Dendritic cell treated with granulocyte-macrophage colony-stimulating factor and Interleukin-4, amounts not matched to agents 40 ng/mL and 50 ng/mL, for 4 days (primary cell): ENCODE measurements around the gene GALNT17.

Source experiments
- H3K27ac Mint-ChIP-seq: one replicate; pipeline ENCODE4 v1.8.0; 2022; ENCODE audit warnings: mild to moderate bottlenecking, mixed read lengths
- H3K27me3 Mint-ChIP-seq: one replicate; pipeline ENCODE4 v1.8.0; 2022; ENCODE audit warnings: mild to moderate bottlenecking, mixed read lengths
- H3K36me3 Mint-ChIP-seq: one replicate; pipeline ENCODE4 v1.8.0; 2022; ENCODE audit warnings: low read depth, mixed read lengths
- H3K4me1 Mint-ChIP-seq: one replicate; pipeline ENCODE4 v1.8.0; 2022; ENCODE audit warnings: low read depth, mixed read lengths
- H3K4me3 Mint-ChIP-seq: one replicate; pipeline ENCODE4 v1.8.0; 2022; ENCODE audit warnings: mild to moderate bottlenecking, moderate library complexity, mixed read lengths
- H3K9me3 Mint-ChIP-seq: one replicate; pipeline ENCODE4 v1.8.0; 2022; ENCODE audit warnings: mixed read lengths
- intact Hi-C: fragments of 100-400 bp; cut with micrococcal nuclease; formaldehyde crosslinking; loops from one replicate; pipeline ENCODE4 v1.15.0; 2022

Gene GALNT17

GRCh38 chr7:71137479-71137878, 5.5 kb downstream of the GALNT17 start:
- H3K9me3 Mint-ChIP-seq, result peaks cover 19% of the 10 kb centered on the region

GRCh38 chr7:71140264-71140663, 8.3 kb downstream of the GALNT17 start:
- H3K4me1 Mint-ChIP-seq, result no peaks in the 10 kb centered on the region
- intact Hi-C loops, result no loop called here
- no peak overlapping the region for H3K27ac Mint-ChIP-seq
- peaks cover 33% of the 10 kb centered on the region for H3K9me3 Mint-ChIP-seq
- no peaks in the 10 kb centered on the region for H3K27me3 Mint-ChIP-seq
- no peak overlapping the region for H3K4me3 Mint-ChIP-seq
- H3K36me3 Mint-ChIP-seq, result no peaks in the 10 kb centered on the region

More at GRCh38 chr7:71137479-71137878, 5.5 kb downstream of the GALNT17 start:
- intact Hi-C loops, result no loop called here
- Mint-ChIP-seq H3K36me3 (no peaks in the 10 kb centered on the region), H3K4me1 (no peaks in the 10 kb centered on the region), H3K27me3 (peaks cover 14% of the 10 kb centered on the region), H3K27ac (no peak overlapping the region), H3K4me3 (no peak overlapping the region)

GRCh38 chr7:71144963-71145362, 13.0 kb downstream of the GALNT17 start:
- H3K4me3 Mint-ChIP-seq, result no peak overlapping the region
- H3K27me3 Mint-ChIP-seq, result no peaks in the 10 kb centered on the region
- H3K4me1 Mint-ChIP-seq, result no peaks in the 10 kb centered on the region
- peaks cover 44% of the 10 kb centered on the region for H3K9me3 Mint-ChIP-seq
- no peaks in the 10 kb centered on the region for H3K36me3 Mint-ChIP-seq
- intact Hi-C loops, result no loop called here
- H3K27ac Mint-ChIP-seq, result no peak overlapping the region

GRCh38 chr7:71145906-71146901, 14.3 kb downstream of the GALNT17 start:
- Mint-ChIP-seq H3K27me3 (no peaks in the 10 kb centered on the region), H3K27ac (no peak overlapping the region), H3K4me3 (no peak overlapping the region), H3K36me3 (no peaks in the 10 kb centered on the region), H3K9me3 (peaks cover 55% of the 10 kb centered on the region), H3K4me1 (no peaks in the 10 kb centered on the region)
- intact Hi-C loops, result no loop called here

- Mint-ChIP-seq H3K27ac (no peak overlapping the region), H3K36me3 (no peaks in the 10 kb centered on the region), H3K4me3 (no peak overlapping the region), H3K4me1 (no peaks in the 10 kb centered on the region), H3K9me3 (peaks cover 46% of the 10 kb centered on the region), H3K27me3 (no peaks in the 10 kb centered on the region)
- intact Hi-C loops, result no loop called here
Measured at GRCh38 chr7:71148098-71148497, 16.2 kb downstream of the GALNT17 start.

GRCh38 chr7:71155236-71155635, 23.3 kb downstream of the GALNT17 start:
- Mint-ChIP-seq H3K4me3 (no peak overlapping the region), H3K27ac (no peak overlapping the region), H3K9me3 (peaks cover 47% of the 10 kb centered on the region), H3K36me3 (no peaks in the 10 kb centered on the region), H3K27me3 (no peaks in the 10 kb centered on the region), H3K4me1 (no peaks in the 10 kb centered on the region)
- intact Hi-C loops, result no loop called here

- H3K4me3 Mint-ChIP-seq, result no peak overlapping the region
- H3K9me3 Mint-ChIP-seq, result peaks cover 37% of the 10 kb centered on the region
- intact Hi-C loops, result no loop called here
- no peaks in the 10 kb centered on the region for H3K27me3 Mint-ChIP-seq
- no peak overlapping the region for H3K27ac Mint-ChIP-seq
- no peaks in the 10 kb centered on the region for H3K36me3 Mint-ChIP-seq
- H3K4me1 Mint-ChIP-seq, result no peaks in the 10 kb centered on the region
Measured at GRCh38 chr7:71157757-71158156, 25.8 kb downstream of the GALNT17 start.

- Mint-ChIP-seq H3K36me3 (no peaks in the 10 kb centered on the region), H3K27me3 (no peaks in the 10 kb centered on the region), H3K4me3 (no peak overlapping the region), H3K9me3 (no peaks in the 10 kb centered on the region), H3K4me1 (no peaks in the 10 kb centered on the region), H3K27ac (no peak overlapping the region)
- intact Hi-C loops, result no loop called here
Measured at GRCh38 chr7:71165708-71166107, 33.8 kb downstream of the GALNT17 start.

GRCh38 chr7:71171476-71171875, 39.5 kb downstream of the GALNT17 start:
- intact Hi-C loops, result no loop called here
- Mint-ChIP-seq H3K27me3 (no peaks in the 10 kb centered on the region), H3K27ac (no peak overlapping the region)

GRCh38 chr7:71173955-71174354, 42.0 kb downstream of the GALNT17 start:
- no peak overlapping the region for H3K27ac Mint-ChIP-seq
- intact Hi-C loops, result no loop called here
- peaks cover 36% of the 10 kb centered on the region for H3K9me3 Mint-ChIP-seq
- no peaks in the 10 kb centered on the region for H3K27me3 Mint-ChIP-seq
- no peaks in the 10 kb centered on the region for H3K4me1 Mint-ChIP-seq
- no peaks in the 10 kb centered on the region for H3K36me3 Mint-ChIP-seq
- no peak overlapping the region for H3K4me3 Mint-ChIP-seq

More at GRCh38 chr7:71171476-71171875, 39.5 kb downstream of the GALNT17 start:
- no peaks in the 10 kb centered on the region for H3K4me1 Mint-ChIP-seq
- H3K9me3 Mint-ChIP-seq, result peaks cover 20% of the 10 kb centered on the region
- H3K4me3 Mint-ChIP-seq, result no peak overlapping the region
- H3K36me3 Mint-ChIP-seq, result no peaks in the 10 kb centered on the region

- H3K27me3 Mint-ChIP-seq, result no peaks in the 10 kb centered on the region
- H3K4me3 Mint-ChIP-seq, result no peak overlapping the region
- H3K27ac Mint-ChIP-seq, result no peak overlapping the region
- H3K4me1 Mint-ChIP-seq, result no peaks in the 10 kb centered on the region
- peaks cover 71% of the 10 kb centered on the region for H3K9me3 Mint-ChIP-seq
- no peaks in the 10 kb centered on the region for H3K36me3 Mint-ChIP-seq
- intact Hi-C loops, result no loop called here
Measured at GRCh38 chr7:71182438-71182935, 50.5 kb downstream of the GALNT17 start.

- no peaks in the 10 kb centered on the region for H3K36me3 Mint-ChIP-seq
- H3K4me3 Mint-ChIP-seq, result no peak overlapping the region
- no peak overlapping the region for H3K27ac Mint-ChIP-seq
- intact Hi-C loops, result no loop called here
- no peaks in the 10 kb centered on the region for H3K27me3 Mint-ChIP-seq
- no peaks in the 10 kb centered on the region for H3K4me1 Mint-ChIP-seq
- H3K9me3 Mint-ChIP-seq, result peaks cover 78% of the 10 kb centered on the region
Measured at GRCh38 chr7:71184136-71184535, 52.2 kb downstream of the GALNT17 start.

- intact Hi-C loops, result no loop called here
- Mint-ChIP-seq H3K9me3 (peaks cover 83% of the 10 kb centered on the region), H3K27me3 (no peaks in the 10 kb centered on the region), H3K4me3 (no peak overlapping the region), H3K36me3 (no peaks in the 10 kb centered on the region), H3K27ac (no peak overlapping the region), H3K4me1 (no peaks in the 10 kb centered on the region)
Measured at GRCh38 chr7:71184609-71185008, 52.7 kb downstream of the GALNT17 start.

- Mint-ChIP-seq H3K4me3 (no peak overlapping the region), H3K9me3 (peaks cover 88% of the 10 kb centered on the region), H3K4me1 (no peaks in the 10 kb centered on the region), H3K36me3 (no peaks in the 10 kb centered on the region), H3K27ac (no peak overlapping the region), H3K27me3 (no peaks in the 10 kb centered on the region)
- intact Hi-C loops, result no loop called here
Measured at GRCh38 chr7:71186535-71187057, 54.7 kb downstream of the GALNT17 start.
